Activated CD8-positive, alpha-beta T cell treated with anti-CD3 and anti-CD28 coated beads for 36 hours (primary cell): ENCODE results near the gene SYT6. TPM values are rescaled to one million over a fixed set of nuclear protein-coding genes. Genes with fewer than 3 reads are reported as not detected.
A peak's percentile ranks its signal among the peaks of the same experiment; 100 is the strongest.

ENCODE experiments used
- ATAC-seq: fragments of 200-7000 bp; cut with Tn5 transposase; one replicate; pipeline ENCODE4 v1.10.0; 2021; ENCODE audit warnings: mild to moderate bottlenecking, moderate library complexity
- CTCF ChIA-PET: fragments of 350-600 bp; sonication (Branson Sonifier 250); formaldehyde crosslinking; loops from one replicate; lab custom pipeline; 2021; ENCODE audit warnings: antibody characterized with exemption; lab: Charles Lee
- POLR2A ChIA-PET: fragments of 350-600 bp; sonication (Branson Sonifier 250); formaldehyde crosslinking; loops from one replicate; lab custom pipeline; 2021; ENCODE audit warnings: antibody characterized with exemption; lab: Charles Lee
- DNase-seq: peaks from one replicate; pipeline ENCODE4 v3.0.0-alpha.2; 2020
- H3K27ac Mint-ChIP-seq: one replicate; pipeline ENCODE4 v1.8.0; 2021; ENCODE audit warnings: mild to moderate bottlenecking, mixed read lengths
- H3K27me3 Mint-ChIP-seq: one replicate; pipeline ENCODE4 v1.8.0; 2021; ENCODE audit warnings: mixed read lengths
- H3K36me3 Mint-ChIP-seq: one replicate; pipeline ENCODE4 v1.8.0; 2021; ENCODE audit warnings: low read depth, mixed read lengths
- H3K4me1 Mint-ChIP-seq: one replicate; pipeline ENCODE4 v1.8.0; 2021; ENCODE audit warnings: low read depth, mixed read lengths
- H3K4me3 Mint-ChIP-seq: one replicate; pipeline ENCODE4 v1.8.0; 2021; ENCODE audit warnings: mild to moderate bottlenecking, moderate library complexity, mixed read lengths
- H3K9me3 Mint-ChIP-seq: one replicate; pipeline ENCODE4 v1.8.0; 2021; ENCODE audit warnings: mixed read lengths
- intact Hi-C: fragments of 100-400 bp; cut with micrococcal nuclease; formaldehyde crosslinking; loops from one replicate; pipeline ENCODE4 v1.10.0; 2022
- total RNA-seq, 2 experiments: library from RNA; stranded (reverse); gene quantifications; one replicate each; pipeline ENCODE4 v1.2.3, GENCODE V29; 2021
- TF ChIP-seq, protein P1 (sequence below): fragments of 200-600 bp; IDR thresholded peaks from one replicate; pipeline ENCODE4 v1.8.0; 2022; ENCODE audit warnings: antibody characterized with exemption, mild to moderate bottlenecking

SYT6 gene
- total RNA-seq, 2 experiments from 2014 or later: not detected

DNA sequence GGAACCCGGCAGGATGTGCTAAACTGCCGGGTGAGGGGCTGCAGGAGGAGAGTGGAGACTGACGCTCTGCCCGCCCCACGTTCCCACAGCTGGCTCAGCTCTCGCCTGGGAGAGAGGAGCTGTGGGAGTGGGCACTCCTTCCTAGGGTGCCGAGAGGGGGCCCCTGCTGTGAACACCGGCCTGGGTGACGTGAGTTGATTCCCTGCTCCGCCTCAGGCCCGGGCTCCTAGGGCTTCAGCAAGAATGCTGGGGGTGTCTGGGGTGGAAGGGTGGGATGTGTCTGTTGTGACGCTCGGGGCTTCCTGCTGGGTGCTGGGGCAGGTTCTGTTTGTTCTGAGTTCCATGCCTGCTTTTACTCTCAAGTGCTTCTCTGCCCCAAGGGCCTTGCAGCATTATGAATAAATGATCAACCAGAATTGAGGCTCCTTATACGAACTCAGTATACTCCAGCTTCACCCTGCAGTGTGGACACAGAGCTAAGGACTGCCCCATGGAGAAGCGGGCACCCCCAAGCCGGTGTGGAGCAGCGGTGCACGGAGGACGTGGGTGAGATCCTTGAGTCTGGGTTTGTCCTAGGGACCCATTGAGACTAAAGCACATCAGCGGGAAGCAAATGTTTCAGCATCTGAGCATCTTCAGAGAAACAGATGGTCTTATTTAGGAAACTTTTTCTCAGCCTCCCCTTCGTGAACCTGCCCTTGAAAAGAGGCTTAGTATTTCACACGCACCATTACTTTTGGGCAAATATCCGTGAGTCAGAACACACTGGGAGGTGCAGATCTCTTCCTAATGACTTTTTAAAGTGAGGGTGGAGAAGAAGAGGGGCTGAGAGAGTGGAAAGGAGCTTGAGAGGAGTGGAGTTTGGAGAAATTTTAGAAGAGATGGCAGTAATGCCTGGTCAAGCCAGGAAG lies 41.7 kb downstream of the SYT6 start:
- TF ChIP-seq, protein P1, sequence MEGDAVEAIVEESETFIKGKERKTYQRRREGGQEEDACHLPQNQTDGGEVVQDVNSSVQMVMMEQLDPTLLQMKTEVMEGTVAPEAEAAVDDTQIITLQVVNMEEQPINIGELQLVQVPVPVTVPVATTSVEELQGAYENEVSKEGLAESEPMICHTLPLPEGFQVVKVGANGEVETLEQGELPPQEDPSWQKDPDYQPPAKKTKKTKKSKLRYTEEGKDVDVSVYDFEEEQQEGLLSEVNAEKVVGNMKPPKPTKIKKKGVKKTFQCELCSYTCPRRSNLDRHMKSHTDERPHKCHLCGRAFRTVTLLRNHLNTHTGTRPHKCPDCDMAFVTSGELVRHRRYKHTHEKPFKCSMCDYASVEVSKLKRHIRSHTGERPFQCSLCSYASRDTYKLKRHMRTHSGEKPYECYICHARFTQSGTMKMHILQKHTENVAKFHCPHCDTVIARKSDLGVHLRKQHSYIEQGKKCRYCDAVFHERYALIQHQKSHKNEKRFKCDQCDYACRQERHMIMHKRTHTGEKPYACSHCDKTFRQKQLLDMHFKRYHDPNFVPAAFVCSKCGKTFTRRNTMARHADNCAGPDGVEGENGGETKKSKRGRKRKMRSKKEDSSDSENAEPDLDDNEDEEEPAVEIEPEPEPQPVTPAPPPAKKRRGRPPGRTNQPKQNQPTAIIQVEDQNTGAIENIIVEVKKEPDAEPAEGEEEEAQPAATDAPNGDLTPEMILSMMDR: no peak
- no peak for DNase-seq
- Mint-ChIP-seq H3K27me3 (no peaks in the 10 kb centered on the region), H3K4me3 (no peak overlapping the region), H3K27ac (no peak overlapping the region), H3K36me3 (no peaks in the 10 kb centered on the region), H3K9me3 (no peaks in the 10 kb centered on the region), H3K4me1 (peaks cover 3% of the 10 kb centered on the region)
- POLR2A ChIA-PET: no interaction called here
- intact Hi-C loops: no loop called here
- CTCF ChIA-PET: no interaction called here
- no peak for ATAC-seq

DNA sequence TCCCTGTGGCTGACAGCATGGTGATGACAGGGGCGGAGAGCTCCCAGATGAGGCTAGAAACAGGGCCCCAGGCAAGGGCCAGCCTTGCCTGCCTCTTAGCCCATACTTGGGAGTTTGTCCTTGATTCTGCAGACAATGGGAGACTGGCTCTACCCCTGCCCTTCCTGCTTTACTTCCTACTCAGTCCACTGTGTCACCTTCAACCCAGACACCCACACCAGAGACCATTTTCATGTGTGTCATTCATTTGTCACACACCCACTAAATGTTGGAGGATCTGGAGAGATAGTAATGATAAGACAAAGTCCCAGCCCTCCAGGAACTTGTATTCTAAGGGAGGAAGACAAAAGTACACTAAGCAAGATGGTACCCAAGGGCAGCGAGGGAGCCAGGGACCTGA lies 43.7 kb downstream of the SYT6 start:
- TF ChIP-seq, protein P1: no peak
- Mint-ChIP-seq H3K27me3 (no peaks in the 10 kb centered on the region), H3K36me3 (no peaks in the 10 kb centered on the region), H3K9me3 (no peaks in the 10 kb centered on the region), H3K27ac (no peak overlapping the region), H3K4me3 (no peak overlapping the region), H3K4me1 (peaks cover 3% of the 10 kb centered on the region)
- DNase-seq: no peak
- ChIA-PET CTCF (no interaction called here), POLR2A (no interaction called here)
- intact Hi-C loops: no loop called here
- ATAC-seq: no peak

DNA sequence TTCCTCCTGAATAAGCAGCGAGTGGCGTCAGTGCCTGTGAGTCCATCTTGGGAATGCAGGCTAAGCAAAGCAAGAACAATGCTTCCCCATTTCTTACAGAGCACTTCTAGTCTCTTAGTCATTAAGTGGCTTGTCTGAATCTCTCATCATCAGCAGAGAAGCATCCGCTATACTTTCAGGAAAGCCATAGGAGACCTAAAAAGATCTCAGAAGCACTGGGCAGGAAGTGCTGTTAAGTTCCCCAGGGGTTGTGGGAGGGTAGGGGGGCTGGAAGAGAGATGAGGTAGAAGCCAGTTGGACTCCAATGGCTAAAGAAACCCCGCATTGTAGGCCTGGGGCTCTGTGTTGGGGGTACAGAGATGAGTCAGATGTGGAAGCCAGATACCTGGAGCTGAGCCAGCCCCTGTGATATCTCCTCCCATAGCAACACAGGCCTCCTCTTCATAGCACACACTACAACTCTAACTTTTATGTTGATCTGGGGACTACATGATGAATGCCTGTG lies 44.9 kb downstream of the SYT6 start:
- intact Hi-C loops: no loop called here
- H3K4me3 Mint-ChIP-seq: no peak overlapping the region
- no peaks in the 10 kb centered on the region for H3K9me3 Mint-ChIP-seq
- no peak overlapping the region for H3K27ac Mint-ChIP-seq
- peak; percentile 17 for DNase-seq
- CTCF ChIA-PET: no interaction called here
- no peaks in the 10 kb centered on the region for H3K27me3 Mint-ChIP-seq
- no peaks in the 10 kb centered on the region for H3K36me3 Mint-ChIP-seq
- peaks cover 5% of the 10 kb centered on the region for H3K4me1 Mint-ChIP-seq
- POLR2A ChIA-PET: no interaction called here
- TF ChIP-seq, protein P1: no peak
- ATAC-seq: peak; percentile 51

DNA sequence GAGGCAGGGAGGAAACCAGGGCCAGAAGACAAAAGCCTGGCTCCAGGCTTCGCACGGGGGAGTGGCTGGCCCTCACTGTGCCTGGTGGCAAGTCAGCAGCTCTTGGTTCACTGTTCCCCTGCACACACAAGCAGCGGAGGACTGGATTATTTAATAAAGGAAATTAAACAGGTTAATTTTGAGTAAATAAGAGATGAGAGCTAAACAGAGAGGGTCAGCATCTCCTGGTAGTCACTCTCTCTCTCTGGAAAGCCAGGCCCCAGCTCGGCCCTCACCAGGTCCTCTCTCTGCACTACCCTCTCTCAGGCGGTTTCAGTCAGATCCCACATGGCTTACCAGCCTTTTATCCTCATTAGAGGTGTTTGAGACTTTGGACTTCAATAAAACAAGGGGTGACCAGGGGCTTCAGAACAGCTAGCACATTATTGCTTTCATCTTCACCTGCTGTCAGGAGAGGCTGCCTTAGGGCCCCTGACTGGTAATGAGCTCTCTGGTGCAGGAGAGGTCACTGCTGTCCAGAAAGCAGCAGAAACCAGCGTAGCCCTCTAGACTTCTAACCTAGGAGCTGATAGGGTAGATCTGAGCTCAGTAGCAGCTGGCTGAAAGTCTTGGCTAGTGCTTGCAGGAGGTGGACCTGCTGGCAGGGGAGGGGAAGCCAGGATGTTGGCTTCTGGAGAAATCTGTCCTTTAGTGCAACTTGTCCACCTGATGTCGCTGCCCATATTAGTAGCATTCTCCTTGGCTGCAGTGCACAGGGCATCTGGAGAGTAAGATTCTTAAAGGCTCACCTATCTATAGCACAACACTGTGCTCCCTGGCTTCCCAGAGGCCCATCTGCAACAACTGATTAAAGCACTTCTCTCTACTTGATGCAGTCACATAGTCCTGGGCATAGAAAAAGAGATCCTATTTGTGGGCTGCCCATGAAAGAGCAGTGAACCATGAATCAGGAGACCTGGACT lies 45.9 kb downstream of the SYT6 start:
- ATAC-seq: no peak
- H3K4me3 Mint-ChIP-seq: no peak overlapping the region
- POLR2A ChIA-PET: no interaction called here

More for the DNA sequence above, 45.9 kb downstream of the SYT6 start:
- TF ChIP-seq, protein P1: no peak
- H3K27ac Mint-ChIP-seq: no peak overlapping the region
- peaks cover 3% of the 10 kb centered on the region for H3K4me1 Mint-ChIP-seq
- H3K36me3 Mint-ChIP-seq: no peaks in the 10 kb centered on the region
- DNase-seq: no peak
- CTCF ChIA-PET: no interaction called here
- intact Hi-C loops: no loop called here
- no peaks in the 10 kb centered on the region for H3K27me3 Mint-ChIP-seq
- H3K9me3 Mint-ChIP-seq: no peaks in the 10 kb centered on the region
